A673 (cell line): ENCODE data around the gene ZNF668. TPM values are rescaled to one million over a fixed set of nuclear protein-coding genes. Genes with fewer than 3 reads are reported as not detected.

Source experiments
- BruUV-seq: library from RNA; stranded (reverse); fragments of 400-500 nt; replicated peaks from 2 replicates; lab custom pipeline; 2021; lab: Mats Ljungman, UMichigan
- CTCF ChIA-PET: fragments of 300-600 bp; sonication (Branson Sonifier 250); formaldehyde crosslinking; loops from one replicate; lab custom pipeline; 2022; ENCODE audit warnings: antibody characterized with exemption; lab: Charles Lee
- POLR2A ChIA-PET: fragments of 300-600 bp; sonication (Branson Sonifier 250); formaldehyde crosslinking; loops from one replicate; lab custom pipeline; 2022; ENCODE audit warnings: antibody characterized with exemption; ENCODE audit not compliant: low non-redundant PET; lab: Charles Lee
- DNase-seq: peaks from one replicate; pipeline ENCODE4 v3.0.0-alpha.2; 2015; ENCODE audit warnings: low spot score
- H3K27ac ChIP-seq: fragments of 200-600 bp; sonication (generic); 2 replicates; pipeline ENCODE4 v1.5.1; 2016; ENCODE audit warnings: mixed run types, low read depth, mild to moderate bottlenecking, mixed read lengths, antibody characterized with exemption, low read length; ENCODE audit not compliant: poor library complexity, severe bottlenecking
- H3K27me3 ChIP-seq: fragments of 200-600 bp; sonication (generic); replicated peaks from 2 replicates; pipeline ENCODE4 v1.6.1; 2017; ENCODE audit warnings: mixed run types, low read depth, mild to moderate bottlenecking, mixed read lengths, antibody characterized with exemption, low read length; ENCODE audit not compliant: insufficient read depth, poor library complexity
- H3K36me3 ChIP-seq: fragments of 200-600 bp; sonication (generic); 2 replicates; pipeline ENCODE4 v1.6.1; 2016; ENCODE audit warnings: mixed run types, mild to moderate bottlenecking, mixed read lengths, antibody characterized with exemption, low read length; ENCODE audit not compliant: insufficient read depth, poor library complexity, severe bottlenecking
- H3K4me1 ChIP-seq: fragments of 200-600 bp; sonication (generic); 2 replicates; pipeline ENCODE4 v1.6.1; 2017; ENCODE audit warnings: mixed run types, mild to moderate bottlenecking, mixed read lengths, antibody characterized with exemption, low read length; ENCODE audit not compliant: insufficient read depth, poor library complexity, severe bottlenecking
- H3K4me3 ChIP-seq: fragments of 200-600 bp; sonication (generic); 2 replicates; pipeline ENCODE4 v1.5.1; 2016; ENCODE audit warnings: low read depth, mixed run types, mild to moderate bottlenecking, mixed read lengths, low read length; ENCODE audit not compliant: poor library complexity, severe bottlenecking
- H3K9me3 ChIP-seq: fragments of 200-600 bp; sonication (generic); 2 replicates; pipeline ENCODE4 v1.6.1; 2016; ENCODE audit warnings: mixed run types, low read depth, mild to moderate bottlenecking, mixed read lengths, antibody characterized with exemption, low read length; ENCODE audit not compliant: poor library complexity, severe bottlenecking
- CTCF ChIP-seq: fragments of 300-800, 200-600 bp; sonication (generic); conservative IDR thresholded peaks from 2 replicates; pipeline ENCODE4 v1.5.1; 2017; ENCODE audit warnings: low read depth, mild to moderate bottlenecking, antibody characterized with exemption, low read length, moderate library complexity, mixed read lengths
- EZH2 ChIP-seq: fragments of 200-600 bp; sonication (generic); IDR thresholded peaks from 2 replicates; pipeline ENCODE4 v1.6.1; 2017; ENCODE audit warnings: borderline replicate concordance, low read depth, mild to moderate bottlenecking, mixed read lengths, antibody characterized with exemption, low read length; ENCODE audit not compliant: poor library complexity, severe bottlenecking
- intact Hi-C: fragments of 100-400 bp; cut with micrococcal nuclease; formaldehyde crosslinking; loops from one replicate; pipeline ENCODE4 v1.10.0; 2022; ENCODE audit not compliant: unreplicated experiment
- total RNA-seq: library from RNA; stranded (reverse); gene quantifications from 2 replicates; pipeline ENCODE4 v1.2.3, GENCODE V29; 2021

Gene ZNF668
- total RNA-seq, 1 experiment from 2014 or later: 19.8 TPM

GRCh38 chr16:31088459-31089183 lies 14.6 kb upstream of the ZNF668 start, which contains the start of gene PRSS53:
TSS of gene PRSS53 (minus strand) at chr16:31088943. CDS start at chr16:31088809, 134 bp downstream.
- Histone ChIP-seq H3K4me3 (no peak within 1 kb of the TSS), H3K9me3 (no peaks in the 10 kb centered on the region), H3K36me3 (peaks cover 14% of the 10 kb centered on the region), H3K27me3 (no peaks in the 10 kb centered on the region), H3K27ac (no peak within 1 kb of the TSS), H3K4me1 (peaks cover 3% of the 10 kb centered on the region)
- CTCF ChIA-PET: interaction anchor here (0.5 kb wide), 1 partner anchor 76 kb away, joined by 9 read pairs; no protein-coding TSS in a partner anchor
- intact Hi-C loops: loop anchor here (10.0 kb wide), 1 partner anchor 786 kb away; the partner anchor contains the start of gene ZNF267
- POLR2A ChIA-PET: no interaction called here
- DNase-seq: no peak
- no TSS peak for BruUV-seq
- no peak for TF ChIP-seq EZH2
- no peak for TF ChIP-seq CTCF

GRCh38 chr16:31087971-31088370 lies 13.9 kb upstream of the ZNF668 start:
- ChIA-PET CTCF (interaction anchor here (0.5 kb wide), 1 partner anchor 75 kb away, joined by 9 read pairs; no protein-coding TSS in a partner anchor), POLR2A (no interaction called here)
- intact Hi-C loops: loop anchor here (10.0 kb wide), 1 partner anchor 787 kb away; the partner anchor contains the start of gene ZNF267
- peaks cover 14% of the 10 kb centered on the region for H3K36me3 ChIP-seq
- no peaks in the 10 kb centered on the region for H3K9me3 ChIP-seq
- H3K4me1 ChIP-seq: no peaks in the 10 kb centered on the region
- DNase-seq: no peak
- no peaks in the 10 kb centered on the region for H3K27me3 ChIP-seq
- no peak for TF ChIP-seq CTCF
- no peak for TF ChIP-seq EZH2
- H3K27ac ChIP-seq: no peak overlapping the region
- no TSS peak for BruUV-seq
- H3K4me3 ChIP-seq: no peak overlapping the region

GRCh38 chr16:31087481-31087880 lies 13.4 kb upstream of the ZNF668 start:
- H3K27ac ChIP-seq: no peak overlapping the region
- TF ChIP-seq EZH2: no peak
- TF ChIP-seq CTCF: no peak
- no peak for DNase-seq
- no peaks in the 10 kb centered on the region for H3K27me3 ChIP-seq
- peaks cover 14% of the 10 kb centered on the region for H3K36me3 ChIP-seq
- H3K9me3 ChIP-seq: no peaks in the 10 kb centered on the region
- BruUV-seq: no TSS peak
- POLR2A ChIA-PET: no interaction called here
- CTCF ChIA-PET: no interaction called here
- no peak overlapping the region for H3K4me3 ChIP-seq
- intact Hi-C loops: loop anchor here (10.0 kb wide), 1 partner anchor 787 kb away; the partner anchor contains the start of gene ZNF267
- H3K4me1 ChIP-seq: no peaks in the 10 kb centered on the region
